Prostate gland (tissue), 2 donors: ENCODE measurements around the gene CTLA4.

ENCODE experiments used
- CTCF ChIP-seq, 4 experiments: fragments of 200-600 bp in 2 of 4; fragments of 450-650 bp in 2 of 4; sonication (generic) in 2 of 4; IDR thresholded peaks; 1 replicate in 3 of 4; 2 replicates in 1 of 4; pipeline ENCODE4 v1.5.1; 2016 to 2019; ENCODE audit warnings: antibody characterized with exemption in 4 of 4, mild to moderate bottlenecking in 2 of 4, moderate library complexity in 2 of 4
- POLR2A ChIP-seq: fragments of 450-650 bp; IDR thresholded peaks from one replicate; pipeline ENCODE4 v1.6.1; 2016; ENCODE audit warnings: antibody characterized with exemption, mild to moderate bottlenecking
- POLR2AphosphoS5 ChIP-seq: sonication (generic); formaldehyde crosslinking; IDR thresholded peaks from one replicate; pipeline ENCODE4 v1.6.1; 2017; ENCODE audit warnings: antibody characterized with exemption

- TF ChIP-seq CTCF (IDR thresholded peaks at IDR 0.05) (no peak), POLR2AphosphoS5 (no peak), POLR2A (no peak)
Measured at GRCh38 chr2:203893401-203893800, 25.8 kb downstream of the CTLA4 start.
